ENCODE data around the gene HOXC6.
A peak's percentile ranks its signal among the peaks of the same experiment; 100 is the strongest.

The HOXC6 gene

DNA sequence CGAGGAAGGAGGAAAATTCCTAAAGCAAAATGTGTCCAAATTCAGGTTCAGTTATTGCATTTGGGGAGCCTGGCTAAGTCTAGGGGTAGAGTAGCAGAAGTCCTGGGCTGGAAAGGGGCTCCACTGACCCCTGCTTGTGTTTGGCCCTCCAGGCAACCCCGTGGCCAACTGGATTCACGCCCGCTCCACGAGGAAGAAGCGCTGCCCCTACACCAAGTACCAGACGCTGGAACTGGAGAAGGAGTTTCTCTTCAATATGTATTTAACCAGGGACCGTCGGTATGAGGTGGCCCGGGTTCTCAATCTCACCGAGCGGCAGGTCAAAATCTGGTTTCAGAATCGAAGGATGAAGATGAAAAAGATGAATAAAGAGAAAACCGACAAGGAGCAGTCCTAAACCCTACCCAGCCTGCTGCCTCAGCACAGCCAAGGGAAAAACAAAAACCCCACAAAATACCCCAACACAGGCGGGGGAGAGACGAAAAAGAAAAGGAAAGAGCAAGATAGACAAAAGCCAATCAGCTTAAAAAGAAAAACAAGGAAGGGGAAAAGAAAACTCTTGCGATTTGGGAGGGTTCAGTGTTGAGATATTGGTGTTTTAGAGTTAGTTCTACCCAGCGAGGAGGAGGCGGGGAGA is 25.8 kb upstream of the HOXC6 start:
- DNase-seq (ENCODE audit: low spot score) = no peak

DNA sequence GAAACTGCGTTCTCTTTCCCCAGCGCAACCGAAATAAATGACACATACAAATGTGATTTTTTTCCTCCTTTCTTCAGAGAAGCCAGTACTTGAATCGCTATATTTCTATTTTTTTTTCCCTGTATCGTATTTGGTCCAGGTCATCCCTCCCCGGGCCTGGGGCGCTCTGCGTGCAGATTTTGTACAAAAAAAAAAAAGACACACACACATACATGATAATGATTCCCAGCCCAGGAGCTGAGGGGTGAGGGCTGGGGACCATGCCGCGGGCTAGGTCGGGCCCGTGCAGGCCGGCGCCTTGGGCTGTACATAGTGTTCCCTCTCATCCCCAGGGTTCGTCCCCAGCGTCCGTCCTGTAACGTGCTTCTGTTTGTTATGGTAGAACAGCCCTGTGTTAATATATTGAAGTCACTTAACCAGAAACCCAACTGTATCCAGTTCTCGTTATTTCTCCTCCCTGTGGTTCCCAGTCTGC is 25.3 kb upstream of the HOXC6 start:
- DNase-seq (ENCODE audit: low spot score) = no peak

DNA sequence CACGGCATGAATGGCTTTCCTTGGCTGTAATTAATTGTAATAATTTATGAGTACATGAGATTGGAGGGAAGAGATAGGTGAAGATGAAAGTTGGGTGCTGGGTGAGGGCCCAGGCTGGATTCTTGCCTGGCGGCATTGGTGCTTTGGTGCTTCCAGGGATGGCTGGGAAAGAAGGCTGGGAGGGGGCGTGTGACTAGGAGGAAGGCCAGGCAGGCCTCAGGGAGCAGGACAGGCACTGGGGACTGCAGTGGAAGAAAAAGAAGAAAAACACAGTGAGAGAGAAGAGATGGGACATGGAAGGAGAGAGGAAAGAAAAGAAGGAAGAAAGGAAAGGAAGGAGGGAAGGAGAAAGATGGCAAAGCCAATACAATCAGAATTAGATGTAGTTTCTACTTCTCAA is 24.6 kb upstream of the HOXC6 start:
- DNase-seq (ENCODE audit: low spot score) = no peak

DNA sequence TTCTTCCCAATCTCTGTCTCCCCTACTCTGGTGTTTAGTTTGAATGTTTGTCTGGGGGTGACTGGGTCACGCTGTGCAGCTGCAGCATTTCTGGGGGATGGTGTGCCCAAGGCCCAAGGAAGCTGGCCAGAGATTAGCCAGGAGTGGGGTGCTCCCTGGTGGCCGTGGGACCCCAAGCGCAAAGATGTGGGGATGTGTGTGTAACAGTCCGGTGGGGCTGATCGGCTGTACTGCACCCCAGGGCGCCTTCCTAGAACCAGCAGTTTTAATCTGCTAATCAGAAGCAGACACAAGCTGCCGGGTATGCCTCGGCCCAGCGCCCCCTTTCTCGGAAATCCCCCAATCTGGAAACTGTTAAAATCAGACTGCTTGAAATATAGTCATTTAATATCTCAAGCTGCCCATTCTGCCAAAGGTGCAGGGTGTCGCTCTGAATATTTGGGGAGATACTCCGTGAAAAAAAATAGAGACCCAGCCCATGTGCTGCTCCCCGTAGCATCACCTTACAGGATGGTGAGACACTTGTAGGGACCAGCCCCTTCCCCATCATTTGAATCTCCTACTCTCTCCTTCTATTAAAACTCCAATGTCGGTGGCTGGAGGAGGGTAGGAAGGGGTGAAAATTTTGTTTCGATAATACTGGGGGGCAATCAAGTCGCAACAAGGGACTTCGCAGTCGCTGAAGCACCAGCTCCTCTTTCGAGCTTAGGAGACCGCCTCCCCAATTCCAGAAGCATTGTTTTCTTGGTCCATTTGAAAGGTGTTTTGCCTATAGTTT is 24.0 kb upstream of the HOXC6 start:
- DNase-seq (ENCODE audit: low spot score) = no peak

DNA sequence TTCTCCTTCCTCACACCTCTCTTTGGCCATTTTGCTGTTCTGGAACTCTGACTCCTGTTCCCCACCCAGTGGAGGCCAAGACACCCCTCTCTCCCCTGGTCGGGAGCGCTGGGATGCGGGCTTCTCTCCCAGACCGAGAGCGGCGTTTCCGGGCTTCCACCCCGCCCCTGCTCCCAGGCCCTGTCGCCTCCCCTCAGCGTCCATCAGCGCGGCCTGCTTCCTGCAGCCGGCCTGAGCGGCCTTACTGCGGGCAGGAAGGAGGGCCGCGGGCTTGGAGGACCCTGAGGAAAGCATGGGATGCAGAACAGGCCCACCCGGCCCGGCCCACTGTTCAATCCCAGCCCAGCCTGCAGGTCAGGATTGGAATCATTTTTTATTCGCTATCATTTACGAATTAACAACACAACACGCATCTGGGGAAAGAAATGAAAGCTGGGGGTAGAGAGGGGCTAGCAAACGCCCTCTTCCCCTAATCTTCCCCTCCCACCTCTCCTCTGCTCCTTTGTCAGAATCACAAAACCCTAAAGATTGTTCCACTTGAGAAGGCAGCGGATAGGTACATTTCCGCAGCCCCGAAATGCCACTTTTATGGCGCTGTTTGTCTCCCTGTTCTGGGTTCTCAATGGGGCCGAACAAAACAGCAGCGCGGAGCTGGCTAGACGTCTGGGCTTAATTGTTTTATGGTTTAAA is 23.3 kb upstream of the HOXC6 start:
- DNase-seq (ENCODE audit: low spot score) = no peak

DNA sequence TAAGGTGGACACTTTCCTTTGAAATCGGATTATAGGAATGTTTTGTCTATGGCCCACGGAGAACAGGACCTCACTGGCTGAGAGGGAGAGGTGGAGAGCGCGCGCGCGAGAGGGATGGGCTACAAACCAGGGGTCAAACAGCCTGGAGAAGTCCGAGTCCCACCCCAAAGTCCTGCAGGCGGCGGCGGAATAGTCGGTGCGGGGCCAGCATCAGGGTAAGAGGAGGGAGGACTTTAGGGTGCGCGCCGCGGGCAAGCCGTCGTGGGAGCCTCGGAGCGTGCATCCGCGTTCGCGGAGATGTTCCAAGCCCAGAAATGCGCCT is 22.7 kb upstream of the HOXC6 start:
- no peak for DNase-seq (ENCODE audit: low spot score)

DNA sequence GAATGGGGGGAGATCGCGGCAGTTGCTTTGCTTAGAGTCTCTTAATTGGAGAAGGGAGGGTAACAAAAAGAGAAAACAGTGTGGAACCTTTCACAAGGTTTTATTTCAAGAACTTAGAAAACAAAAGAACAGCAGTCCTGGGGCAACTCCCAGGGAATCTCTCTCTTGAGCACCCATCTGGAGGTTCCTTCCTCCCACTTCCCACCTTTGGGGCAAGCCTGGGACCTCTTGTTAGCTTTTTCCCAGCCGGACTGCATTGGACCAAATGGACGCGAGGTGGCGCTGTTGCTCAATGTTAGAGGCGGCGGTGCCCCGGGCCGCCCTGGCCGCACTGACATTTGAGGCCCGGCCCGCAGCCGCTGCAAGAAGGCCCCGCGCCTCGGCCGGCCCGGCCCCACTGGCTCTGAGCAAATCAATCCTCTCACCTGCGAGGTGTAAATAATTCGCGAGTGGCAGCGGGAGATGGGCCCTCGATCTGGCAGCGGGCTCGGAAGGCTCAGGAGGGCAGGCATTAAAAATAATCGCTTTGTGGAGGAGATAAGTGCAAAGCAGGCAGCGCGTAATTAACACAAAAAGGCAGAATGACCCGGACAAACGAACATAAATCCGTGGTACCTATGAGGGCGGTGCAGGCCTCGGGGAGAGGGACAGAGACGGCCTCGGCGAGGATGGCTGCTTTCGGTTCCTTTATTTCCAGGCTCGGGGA is 22.2 kb upstream of the HOXC6 start:
- peak; percentile 86 for DNase-seq (ENCODE audit: low spot score)

DNA sequence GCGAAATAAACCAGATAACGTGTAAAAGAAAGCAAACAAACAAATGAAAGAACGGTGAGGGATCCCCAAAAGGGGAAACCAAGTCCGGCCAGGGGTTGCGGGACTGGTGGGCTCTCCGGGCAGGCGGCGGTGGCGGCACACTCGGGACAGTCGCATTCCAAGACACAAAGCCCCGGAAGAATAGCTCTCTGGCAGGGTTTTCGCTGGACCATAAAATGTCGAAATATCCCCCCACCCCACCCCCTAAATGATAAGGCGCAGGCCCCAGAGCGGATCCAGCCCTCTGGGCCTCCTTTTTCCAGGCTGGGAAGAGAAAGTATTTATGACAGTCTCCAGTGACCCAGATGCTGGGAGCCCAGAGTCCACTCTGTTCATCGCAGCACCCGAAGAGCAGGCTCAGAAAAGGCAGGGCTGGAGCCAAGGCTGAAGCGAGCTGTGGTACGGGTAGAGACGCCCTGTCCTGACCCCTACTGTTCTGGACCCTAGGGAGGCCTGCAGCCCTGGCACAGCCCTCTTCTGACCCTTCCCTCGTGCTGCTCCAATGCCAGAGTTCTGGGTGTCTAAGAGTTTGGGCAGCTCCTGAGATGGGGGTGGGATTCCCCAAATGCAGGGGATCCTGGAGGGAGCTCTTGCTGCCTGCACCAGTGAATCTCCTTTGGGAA is 21.6 kb upstream of the HOXC6 start:
- no peak for DNase-seq (ENCODE audit: low spot score)

DNA sequence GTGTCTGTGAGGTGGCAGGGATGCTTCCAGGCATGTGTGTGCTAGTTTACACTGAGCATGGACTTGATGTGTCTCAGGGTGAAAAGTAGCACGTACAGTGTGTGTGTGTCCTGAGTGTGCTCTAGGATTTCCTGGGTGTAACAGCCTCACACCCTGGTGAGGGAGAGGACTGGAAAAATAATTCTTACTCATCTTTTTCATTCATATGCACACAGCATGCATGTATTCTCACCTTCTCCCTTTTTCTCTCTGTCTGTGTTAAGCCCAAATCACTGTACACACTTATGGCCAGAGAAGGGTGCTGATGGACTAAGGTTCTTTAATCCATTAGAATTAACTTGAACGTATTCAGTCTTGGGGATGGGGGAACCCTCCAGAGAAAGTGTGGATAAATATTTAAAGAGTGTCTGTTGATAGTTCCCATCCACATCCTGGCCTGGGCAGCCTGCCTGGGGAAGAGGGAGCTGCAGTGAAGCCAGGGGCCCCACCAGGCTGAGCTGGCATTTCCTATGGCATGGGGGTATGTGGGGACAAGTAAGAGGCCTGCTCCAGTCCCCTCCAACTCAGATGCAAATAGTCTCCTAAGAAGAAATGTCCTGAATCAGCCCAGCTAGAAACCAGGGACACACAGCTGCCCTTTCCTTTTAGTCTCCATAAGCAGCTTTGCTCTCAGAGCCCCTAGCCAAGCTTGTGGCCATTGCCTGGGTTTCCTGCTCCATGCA is 20.5 kb upstream of the HOXC6 start:
- DNase-seq (ENCODE audit: low spot score) = no peak

DNA sequence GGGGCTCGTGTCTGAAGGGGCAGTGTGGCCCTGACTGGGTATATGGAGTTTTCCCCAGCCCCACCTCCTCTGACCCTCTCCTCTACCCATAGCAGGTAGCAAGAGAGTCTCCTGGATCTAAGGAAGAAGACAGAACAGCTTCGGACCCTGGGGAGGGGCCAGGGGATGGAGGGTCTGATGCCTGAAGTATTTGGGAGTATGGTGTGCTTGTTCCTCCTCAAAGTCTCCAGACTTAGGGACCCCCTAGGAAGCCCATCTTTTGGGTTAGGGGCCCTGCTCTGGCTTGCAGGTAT is 20.0 kb upstream of the HOXC6 start:
- DNase-seq (ENCODE audit: low spot score) = no peak

DNA sequence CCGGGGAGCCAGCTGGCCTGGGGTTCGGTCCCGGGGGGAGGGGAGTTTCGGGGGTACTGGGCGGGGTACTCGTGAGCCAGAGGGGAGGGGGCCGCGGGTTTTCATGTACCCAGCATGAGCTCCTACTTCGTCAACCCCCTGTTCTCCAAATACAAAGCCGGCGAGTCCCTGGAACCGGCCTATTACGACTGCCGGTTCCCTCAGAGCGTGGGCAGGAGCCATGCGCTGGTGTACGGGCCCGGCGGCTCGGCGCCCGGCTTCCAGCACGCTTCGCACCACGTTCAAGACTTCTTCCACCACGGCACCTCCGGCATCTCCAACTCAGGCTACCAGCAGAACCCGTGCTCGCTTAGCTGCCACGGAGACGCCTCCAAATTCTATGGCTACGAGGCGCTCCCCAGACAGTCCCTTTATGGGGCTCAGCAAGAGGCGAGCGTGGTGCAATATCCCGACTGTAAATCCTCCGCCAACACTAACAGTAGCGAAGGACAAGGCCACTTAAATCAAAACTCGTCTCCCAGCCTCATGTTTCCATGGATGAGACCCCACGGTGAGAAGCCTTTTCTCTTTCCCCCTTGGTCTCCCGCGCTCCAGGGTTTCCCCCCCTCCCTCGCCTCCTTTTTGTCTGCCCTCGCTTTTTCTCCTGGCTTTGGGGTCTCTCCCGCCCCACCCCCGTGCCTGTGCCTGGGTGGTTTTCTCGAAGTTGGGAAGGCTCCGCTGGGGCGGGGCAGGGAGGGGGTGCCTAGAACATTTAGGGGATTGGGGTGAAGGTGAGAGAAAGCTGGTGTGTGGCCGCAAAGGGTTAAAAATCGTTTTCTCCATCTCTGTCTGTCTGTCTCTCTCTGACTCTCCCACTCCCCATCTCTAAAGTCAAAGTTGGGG is 18.8 kb upstream of the HOXC6 start:
- DNase-seq (ENCODE audit: low spot score) = no peak

DNA sequence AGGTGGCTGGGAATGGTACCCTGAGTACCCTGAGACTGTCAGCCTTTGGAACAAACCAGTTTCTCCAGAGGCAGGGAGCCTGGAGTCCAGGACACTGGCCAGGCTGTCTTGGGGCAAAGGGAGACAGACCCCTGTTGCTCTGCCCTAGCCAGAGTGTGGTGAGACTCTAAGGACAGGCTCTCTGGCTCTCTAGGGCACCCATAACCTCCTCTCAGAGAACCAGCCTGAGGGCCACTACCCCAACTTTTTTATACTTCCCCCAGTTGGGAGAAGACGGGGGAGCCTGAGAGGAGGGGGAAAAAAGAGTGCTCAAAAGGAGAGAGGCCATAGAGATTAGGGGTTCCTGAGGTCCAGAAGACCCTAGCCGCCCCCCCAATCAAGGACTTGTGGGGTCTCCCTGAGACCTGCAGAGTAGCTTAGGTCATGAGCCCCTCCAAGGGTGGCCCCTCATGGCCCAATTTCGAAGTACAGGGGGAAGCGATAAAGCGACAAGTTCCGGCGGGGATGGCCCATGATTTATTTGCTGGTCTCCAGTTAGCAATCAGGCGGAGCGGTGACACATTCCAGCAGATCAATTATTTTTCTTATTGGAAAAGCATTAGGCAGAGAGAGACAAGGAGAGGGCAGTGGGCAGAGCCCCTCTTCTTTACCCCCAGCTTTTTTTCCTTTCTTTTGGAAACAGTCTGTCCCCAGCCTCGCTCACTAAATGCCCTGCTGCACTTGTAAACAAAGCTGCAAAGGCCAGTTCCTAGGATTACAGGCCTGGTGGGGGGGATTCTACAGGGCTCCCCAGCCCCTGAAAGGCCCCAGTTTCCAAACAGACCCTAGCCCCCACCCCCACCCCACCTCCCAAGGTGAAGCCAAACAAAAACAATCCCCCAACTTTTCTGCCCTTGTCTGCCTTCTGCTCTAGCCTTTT is 17.9 kb upstream of the HOXC6 start:
- no peak for DNase-seq (ENCODE audit: low spot score)

DNA sequence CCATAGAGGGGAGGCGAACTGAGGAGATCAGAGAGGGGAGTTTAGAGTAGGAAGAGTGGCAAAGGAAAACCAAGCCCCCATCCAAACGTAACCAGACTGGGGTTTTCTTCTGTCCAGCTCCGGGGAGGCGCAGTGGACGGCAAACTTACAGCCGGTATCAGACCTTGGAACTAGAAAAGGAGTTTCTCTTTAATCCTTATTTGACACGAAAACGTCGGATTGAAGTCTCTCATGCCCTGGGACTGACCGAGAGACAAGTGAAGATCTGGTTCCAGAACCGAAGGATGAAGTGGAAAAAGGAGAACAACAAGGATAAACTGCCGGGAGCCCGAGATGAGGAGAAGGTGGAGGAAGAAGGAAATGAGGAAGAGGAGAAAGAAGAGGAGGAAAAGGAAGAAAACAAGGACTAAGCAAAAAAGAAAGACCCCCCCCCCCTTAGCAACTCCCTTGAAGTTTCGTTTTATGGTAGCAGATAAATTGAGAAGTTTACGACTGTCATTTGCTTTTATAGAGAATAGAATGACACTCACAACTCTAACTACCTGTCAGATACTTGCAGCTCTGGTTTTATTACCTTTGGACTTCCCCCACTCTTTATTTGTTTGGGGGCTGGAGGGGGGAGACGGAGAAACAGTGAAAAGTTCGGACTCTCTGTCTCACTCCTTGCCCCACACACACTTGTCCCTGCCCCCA is 17.1 kb upstream of the HOXC6 start:
- no peak for DNase-seq (ENCODE audit: low spot score)

DNA sequence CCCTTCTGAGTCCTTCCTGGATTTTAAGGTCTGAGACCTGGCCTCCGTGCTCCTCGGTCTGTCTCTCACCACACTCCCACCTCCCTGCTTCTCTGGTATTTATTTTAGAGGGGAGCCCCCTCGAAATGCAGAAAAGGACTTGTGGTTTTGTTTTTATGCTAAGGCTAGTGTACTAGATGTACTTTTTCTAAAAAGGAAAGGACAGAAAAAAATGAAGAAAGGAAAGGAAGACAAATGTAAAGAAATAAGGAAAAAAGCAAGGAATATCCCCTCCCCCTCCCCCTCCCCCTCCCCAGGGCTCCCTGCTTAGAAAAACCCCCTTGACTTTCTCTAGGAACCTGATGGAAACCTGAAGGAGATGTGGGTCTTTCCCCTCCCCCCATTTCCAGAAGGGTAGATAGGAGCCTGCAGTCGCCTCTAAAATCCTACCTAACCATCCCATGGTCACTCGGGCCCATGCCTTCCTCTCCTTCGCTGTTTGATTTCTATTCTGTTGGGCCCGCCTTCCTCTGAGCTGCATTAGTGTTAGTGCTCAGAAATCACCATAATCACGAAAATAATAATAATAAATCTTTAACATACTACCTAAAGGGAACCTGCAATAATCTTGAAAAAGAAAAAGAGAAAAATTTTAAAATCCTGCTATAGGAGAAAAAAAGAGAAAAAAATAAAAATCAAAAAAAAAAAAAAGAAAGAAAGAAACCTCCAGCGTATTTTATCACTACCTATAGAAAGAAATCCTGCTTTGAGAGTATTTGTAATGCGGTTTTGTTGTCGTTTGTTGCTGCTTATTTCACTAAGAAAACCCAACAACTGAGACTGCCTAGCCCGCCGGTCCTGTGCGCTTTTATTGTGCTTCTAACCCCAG is 16.3 kb upstream of the HOXC6 start:
- DNase-seq (ENCODE audit: low spot score) = no peak

DNA sequence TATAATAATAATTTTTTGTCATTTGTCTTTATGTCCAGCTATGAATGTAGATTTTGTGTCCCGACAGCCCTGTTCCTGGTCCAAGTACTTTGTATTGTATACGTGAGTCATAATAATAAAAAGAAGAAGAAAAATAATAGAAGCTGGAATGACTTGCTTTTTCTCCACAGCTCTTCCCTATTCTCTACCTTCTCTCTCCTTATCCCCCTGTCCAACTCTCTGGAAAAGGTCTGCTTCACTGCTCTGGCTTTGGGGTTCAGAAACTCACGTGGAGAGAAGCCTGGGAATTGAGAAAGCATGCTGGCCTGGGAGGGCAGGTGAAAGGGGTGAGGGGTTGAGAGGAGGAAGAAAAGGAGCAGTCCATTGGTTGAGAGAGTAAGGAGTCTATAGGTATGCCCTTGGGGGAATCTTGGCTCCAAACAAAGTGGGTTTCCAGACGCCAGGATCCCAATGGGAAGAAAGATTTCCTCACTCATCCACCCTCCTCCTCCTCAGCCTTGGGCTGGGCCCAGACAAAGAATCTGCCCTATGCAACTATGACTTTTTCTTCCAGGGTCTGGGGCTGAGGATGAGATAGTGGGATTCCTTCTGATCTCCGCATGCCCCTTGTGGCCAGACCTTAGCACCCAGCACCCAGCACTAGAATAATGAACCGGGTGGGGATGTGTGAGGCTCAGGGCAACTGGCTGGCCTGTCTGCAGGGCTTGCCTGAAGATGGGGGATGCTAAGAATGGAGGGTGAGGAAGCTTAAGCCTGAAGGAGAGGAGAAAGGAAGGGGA is 15.4 kb upstream of the HOXC6 start:
- DNase-seq (ENCODE audit: low spot score) = no peak

DNA sequence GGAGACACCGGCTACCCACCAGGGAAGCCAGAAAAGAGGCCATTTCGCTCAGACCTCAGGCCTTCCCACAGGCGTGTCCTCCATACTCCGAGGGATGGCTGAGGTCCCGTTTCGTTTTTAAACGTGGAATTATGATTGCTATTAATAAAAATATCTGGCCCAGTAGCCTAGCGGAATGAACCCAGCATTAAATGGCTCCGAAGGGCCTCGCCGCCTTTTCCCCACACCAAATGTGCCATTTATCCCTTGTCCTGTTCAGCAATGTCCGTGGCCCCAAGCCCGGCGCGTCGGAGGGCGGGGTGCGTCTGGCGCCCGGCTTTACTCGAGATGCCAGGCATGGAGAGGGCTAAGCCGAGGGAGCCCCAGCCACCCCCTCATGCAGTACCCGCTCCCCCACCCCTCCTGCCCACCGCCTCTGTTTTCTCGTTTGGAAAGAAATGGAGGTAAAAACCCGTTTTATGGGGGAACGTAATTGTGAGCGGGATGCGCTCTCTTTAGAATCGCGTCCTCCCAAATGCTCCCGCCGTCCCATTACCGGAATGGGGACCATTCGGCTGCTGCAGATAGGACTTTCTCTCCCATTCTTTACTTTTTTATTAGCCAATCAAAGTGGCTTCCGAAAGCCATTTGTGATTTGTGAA is 13.7 kb upstream of the HOXC6 start:
- no peak for DNase-seq (ENCODE audit: low spot score)

All from HuH-7 (cell line).